ENCODE measurements around the gene CSK.

DNA sequence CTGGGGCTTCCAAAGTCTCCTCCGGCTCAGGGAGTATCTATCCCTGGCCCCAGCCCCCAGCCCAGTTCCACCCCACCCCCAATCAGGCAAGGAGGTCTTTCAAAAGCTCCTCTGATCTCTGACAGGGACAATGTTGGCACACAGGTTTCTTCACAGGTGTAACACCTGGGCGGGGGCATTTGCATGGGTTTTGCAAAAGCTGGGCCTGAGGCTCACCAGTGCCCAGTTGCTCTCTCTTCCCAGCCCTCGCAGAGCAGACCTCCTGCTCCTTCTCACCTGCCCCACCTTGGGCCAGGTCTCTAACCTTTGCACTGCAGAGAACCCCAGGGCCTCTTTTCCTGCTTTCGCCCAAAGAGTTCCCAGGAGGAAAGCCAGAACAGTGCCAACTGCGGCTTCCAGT is 8.6 kb upstream of the CSK start:
- TF ChIP-seq, protein P1, sequence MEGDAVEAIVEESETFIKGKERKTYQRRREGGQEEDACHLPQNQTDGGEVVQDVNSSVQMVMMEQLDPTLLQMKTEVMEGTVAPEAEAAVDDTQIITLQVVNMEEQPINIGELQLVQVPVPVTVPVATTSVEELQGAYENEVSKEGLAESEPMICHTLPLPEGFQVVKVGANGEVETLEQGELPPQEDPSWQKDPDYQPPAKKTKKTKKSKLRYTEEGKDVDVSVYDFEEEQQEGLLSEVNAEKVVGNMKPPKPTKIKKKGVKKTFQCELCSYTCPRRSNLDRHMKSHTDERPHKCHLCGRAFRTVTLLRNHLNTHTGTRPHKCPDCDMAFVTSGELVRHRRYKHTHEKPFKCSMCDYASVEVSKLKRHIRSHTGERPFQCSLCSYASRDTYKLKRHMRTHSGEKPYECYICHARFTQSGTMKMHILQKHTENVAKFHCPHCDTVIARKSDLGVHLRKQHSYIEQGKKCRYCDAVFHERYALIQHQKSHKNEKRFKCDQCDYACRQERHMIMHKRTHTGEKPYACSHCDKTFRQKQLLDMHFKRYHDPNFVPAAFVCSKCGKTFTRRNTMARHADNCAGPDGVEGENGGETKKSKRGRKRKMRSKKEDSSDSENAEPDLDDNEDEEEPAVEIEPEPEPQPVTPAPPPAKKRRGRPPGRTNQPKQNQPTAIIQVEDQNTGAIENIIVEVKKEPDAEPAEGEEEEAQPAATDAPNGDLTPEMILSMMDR (conservative IDR thresholded peaks at IDR 0.05; ENCODE audit: low read length), result no peak
- no peak for TF ChIP-seq EZH2phosphoT487 (IDR thresholded peaks at IDR 0.05; ENCODE audit: borderline replicate concordance, low read depth, low read length)

Data from OCI-LY7 (cell line).